SW480 (cell line): ENCODE measurements around the gene WDR37.

ENCODE experiments used
- DNase-seq: peaks from one replicate; pipeline ENCODE4 v3.0.0-alpha.2; 2016; ENCODE audit warnings: low spot score

WDR37 gene

GRCh38 chr10:1169981-1170866 is 114.0 kb downstream of the WDR37 start:
- no peak for DNase-seq

DNA sequence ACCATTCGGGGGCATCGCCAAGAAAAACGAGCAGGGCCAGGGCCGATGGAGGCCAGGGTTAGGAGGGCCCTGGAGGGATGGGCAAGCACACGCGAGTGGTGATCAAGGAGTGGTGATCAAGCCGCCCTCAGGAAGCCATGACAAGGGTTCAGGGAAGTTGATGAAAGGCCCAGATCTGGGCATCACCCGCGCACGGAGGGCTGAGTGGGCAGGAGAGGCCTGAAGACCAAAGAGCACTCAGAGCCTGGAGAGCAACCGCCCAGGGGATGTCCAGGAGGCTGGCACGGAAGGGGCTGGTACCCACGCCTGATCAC is 114.6 kb downstream of the WDR37 start:
- no peak for DNase-seq

- no peak for DNase-seq
These were observed 115.0 kb downstream of the WDR37 start for GRCh38 chr10:1171182-1171581.

GRCh38 chr10:1171586-1171985 is 115.4 kb downstream of the WDR37 start:
- DNase-seq, result no peak

DNA sequence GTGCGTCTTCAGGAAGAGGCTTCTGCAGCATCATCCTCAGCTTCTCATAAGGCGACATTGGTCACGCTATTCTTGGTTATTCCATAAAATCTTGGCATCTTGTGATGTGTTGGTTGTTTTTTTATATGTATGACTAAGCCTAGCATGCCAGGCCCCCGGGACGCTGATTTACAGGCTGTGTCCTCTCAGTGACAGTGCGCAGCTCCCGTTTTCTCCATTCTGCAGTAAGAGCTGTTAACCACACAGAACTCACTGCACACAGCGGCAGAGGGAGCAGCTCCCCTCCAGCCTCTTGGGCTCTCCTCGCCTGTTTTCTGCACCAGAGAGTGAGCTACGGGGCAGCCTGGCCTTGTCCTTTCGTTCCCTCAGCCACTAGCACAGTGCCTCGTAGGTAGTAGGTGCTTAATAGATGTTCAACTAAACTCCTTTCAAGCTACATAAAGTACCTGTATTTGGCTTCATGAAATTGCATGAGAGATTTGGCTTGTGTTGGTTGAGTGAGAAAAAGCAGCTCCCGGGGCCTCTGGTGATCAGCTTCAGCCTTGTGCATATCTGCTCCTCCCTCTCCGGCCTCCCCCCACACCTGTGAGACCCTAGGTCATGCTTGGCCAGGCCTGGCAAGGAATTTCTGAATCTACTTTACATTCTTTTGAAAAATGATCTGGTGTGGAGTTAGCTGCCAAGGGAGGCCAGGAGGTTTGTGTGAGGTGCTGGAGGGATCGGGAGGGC is 116.2 kb downstream of the WDR37 start:
- no peak for DNase-seq

DNA sequence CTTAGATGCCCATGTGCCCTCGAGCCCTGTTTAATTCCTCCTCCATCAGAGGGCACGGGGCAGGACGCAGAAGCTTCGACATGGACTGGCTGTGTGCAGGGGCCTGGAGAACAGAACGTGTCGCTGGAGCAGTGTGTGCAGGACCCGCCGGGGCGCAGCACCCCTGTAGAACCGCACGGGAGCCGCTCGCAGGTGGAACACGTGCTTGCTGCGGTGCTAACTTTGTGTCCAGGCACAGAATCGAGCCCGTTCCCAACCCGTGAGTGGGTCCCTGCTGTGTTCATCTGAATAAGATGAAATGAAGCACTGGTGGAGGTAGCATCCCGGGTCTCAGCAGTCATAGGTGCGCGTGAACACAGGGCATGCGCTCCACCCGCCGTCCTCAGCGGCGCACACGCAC is 116.9 kb downstream of the WDR37 start:
- no peak for DNase-seq

GRCh38 chr10:1174022-1174421 is 117.8 kb downstream of the WDR37 start:
- DNase-seq, result no peak

GRCh38 chr10:1175956-1176565 is 119.9 kb downstream of the WDR37 start:
- no peak for DNase-seq

- DNase-seq, result no peak
These were observed 121.8 kb downstream of the WDR37 start for GRCh38 chr10:1177936-1178335.

DNA sequence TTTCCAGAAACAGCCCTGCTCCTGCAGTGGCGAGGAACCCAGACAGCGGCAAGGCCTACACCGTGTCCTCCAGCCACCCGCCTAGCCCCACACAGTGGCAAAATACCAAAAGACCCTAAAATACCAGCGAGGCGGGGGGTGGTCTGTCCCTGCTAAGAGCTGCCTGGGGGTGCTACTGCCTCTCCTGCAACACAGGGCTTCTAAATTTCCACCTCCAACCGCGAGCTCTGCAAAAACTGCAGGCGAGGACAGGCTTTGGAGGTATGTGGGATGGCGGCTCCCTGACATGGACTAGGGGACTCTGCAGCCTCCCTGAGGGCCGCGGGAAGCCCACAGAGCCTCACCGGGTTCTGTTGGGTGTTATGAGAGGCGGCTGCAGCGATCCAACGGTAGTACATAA is 122.3 kb downstream of the WDR37 start:
- DNase-seq, result no peak

- no peak for DNase-seq
These were observed 123.3 kb downstream of the WDR37 start for GRCh38 chr10:1179346-1180070.

DNA sequence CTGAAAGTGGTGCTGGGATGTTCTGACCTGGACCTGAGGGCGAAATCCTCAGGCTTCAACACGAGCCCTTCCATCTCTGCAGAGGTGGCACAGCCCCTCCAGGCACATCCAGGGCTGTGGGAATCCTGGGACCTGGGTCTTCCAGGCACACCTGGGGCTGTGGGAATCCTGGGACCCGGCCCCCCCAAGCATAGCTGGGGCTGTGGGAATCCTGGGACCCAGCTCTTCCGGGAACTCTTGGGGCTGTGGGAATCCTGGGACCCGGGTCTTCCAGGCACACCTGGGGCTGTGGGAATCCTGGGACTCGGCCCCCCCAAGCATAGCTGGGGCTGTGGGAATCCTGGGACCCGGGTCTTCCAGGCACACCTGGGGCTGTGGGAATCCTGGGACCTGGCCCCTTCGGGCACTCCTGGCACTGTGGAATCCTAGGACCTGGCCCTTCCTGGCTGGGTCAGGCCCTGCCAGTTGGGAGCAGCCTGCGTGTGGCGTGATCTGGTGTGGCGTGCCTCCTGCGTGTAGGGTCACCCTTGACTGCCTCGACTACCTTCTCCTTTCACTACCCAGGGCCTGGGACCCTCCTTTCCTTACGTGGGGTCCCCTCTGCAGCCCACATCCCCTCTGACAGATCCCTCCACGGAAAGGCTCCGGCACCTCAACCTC is 124.0 kb downstream of the WDR37 start:
- DNase-seq, result no peak

DNA sequence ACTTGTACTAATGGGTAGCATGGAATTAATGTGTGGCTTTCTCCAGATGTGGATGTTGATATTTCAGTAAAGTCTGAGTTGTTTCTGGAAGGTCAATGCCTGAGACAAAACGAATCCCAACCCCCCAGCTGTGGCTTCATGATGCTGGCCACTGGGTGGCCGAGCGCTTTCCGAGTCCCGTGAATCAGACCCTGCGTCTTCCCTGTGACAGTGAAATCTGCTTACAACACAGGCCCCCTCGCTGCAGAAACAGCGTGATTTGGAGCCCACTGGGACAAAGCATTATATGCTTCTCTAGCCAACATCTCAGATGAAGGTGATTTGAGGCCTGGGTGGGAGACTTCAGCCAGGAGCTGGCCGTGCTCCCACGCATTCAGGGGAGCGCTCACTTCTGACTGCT is 124.7 kb downstream of the WDR37 start:
- no peak for DNase-seq
